ENCODE measurements around the gene SLC35G3. TPM values are rescaled to one million over a fixed set of nuclear protein-coding genes. Genes with fewer than 3 reads are reported as not detected.
A peak's percentile ranks its signal among the peaks of the same experiment; 100 is the strongest.
"Not testable (repeated sequence)": the region's sequence is repeated elsewhere in the genome, so short reads cannot be mapped to it uniquely, and the experiment has no call there.

The SLC35G3 gene
- total and polyA plus RNA-seq, 9 donors = 0.10 to 0.49 (median 0.31) TPM; not detected in 1

DNA sequence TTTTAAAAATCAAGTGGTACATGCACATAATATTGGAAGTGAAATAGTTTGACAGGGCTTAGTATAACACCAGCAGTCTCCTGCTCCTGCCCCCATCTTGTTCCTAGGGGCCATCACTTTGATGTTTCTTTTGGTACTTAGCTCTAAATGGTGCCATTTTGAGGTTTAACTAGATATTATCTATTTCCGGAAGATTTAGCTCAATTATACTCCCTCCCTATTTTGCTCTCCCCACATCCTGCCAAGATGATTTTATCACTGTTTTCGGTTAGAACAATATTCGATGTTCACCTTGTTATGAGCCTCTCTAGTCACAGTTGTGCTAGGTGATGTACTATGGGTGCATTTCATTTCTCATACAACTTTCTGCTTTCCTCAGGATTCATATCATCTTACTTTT is 20.0 kb upstream of the SLC35G3 start:
- no peaks in the 10 kb centered on the region for H3K27me3 ChIP-seq (ENCODE audit: control insufficient read depth, insufficient read depth, low read length)
- no peak for DNase-seq
- H3K36me3 ChIP-seq (ENCODE audit: control insufficient read depth, insufficient read depth, low read length) = no peaks in the 10 kb centered on the region
- no peak overlapping the region for H3K4me3 ChIP-seq (ENCODE audit: low read length)
- no CpG with 5 or more reads among the region's 3 CpGs for WGBS (ENCODE audit: insufficient coverage)
- H3K4me1 ChIP-seq (ENCODE audit: control insufficient read depth, insufficient read depth, low read length) = no peaks in the 10 kb centered on the region
- H3K9me3 ChIP-seq (replicated peaks; ENCODE audit: control insufficient read depth, low read depth, low read length) = no peaks in the 10 kb centered on the region
- no peak overlapping the region for H3K27ac ChIP-seq (ENCODE audit: low read length)

DNA sequence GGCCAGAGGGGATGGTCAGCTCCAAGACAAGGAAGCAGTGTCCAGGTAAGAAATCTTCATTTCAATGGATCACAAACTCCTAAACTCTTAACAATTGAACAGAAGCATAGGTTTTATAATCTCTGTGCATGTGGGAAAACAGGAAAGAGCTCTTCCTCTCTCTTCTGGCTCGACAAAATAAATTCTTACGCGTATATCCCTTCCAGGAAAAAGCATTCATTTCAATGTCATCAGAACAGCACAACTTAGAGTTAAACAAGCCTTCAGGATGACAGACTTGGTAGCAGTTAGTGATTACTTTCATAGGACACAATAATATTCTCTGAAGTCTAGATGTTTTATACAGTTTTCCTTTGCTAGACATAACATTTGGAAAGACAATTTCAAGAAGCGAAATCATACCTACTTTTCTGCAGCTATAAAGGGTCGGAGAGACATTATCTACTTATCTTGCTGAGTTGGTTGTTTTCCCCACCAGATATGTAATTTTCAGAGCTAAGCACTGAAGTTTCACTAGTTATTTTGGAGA is 19.3 kb upstream of the SLC35G3 start:
- no peaks in the 10 kb centered on the region for H3K4me1 ChIP-seq (ENCODE audit: control insufficient read depth, insufficient read depth, low read length)
- peak overlapping the region; percentile 35 for H3K27ac ChIP-seq (ENCODE audit: low read length)
- no peaks in the 10 kb centered on the region for H3K27me3 ChIP-seq (ENCODE audit: control insufficient read depth, insufficient read depth, low read length)
- no peaks in the 10 kb centered on the region for H3K36me3 ChIP-seq (ENCODE audit: control insufficient read depth, insufficient read depth, low read length)
- no peaks in the 10 kb centered on the region for H3K9me3 ChIP-seq (replicated peaks; ENCODE audit: control insufficient read depth, low read depth, low read length)
- no CpG with 5 or more reads among the region's 5 CpGs for WGBS (ENCODE audit: insufficient coverage)
- DNase-seq = no peak
- H3K4me3 ChIP-seq (ENCODE audit: low read length) = no peak overlapping the region

DNA sequence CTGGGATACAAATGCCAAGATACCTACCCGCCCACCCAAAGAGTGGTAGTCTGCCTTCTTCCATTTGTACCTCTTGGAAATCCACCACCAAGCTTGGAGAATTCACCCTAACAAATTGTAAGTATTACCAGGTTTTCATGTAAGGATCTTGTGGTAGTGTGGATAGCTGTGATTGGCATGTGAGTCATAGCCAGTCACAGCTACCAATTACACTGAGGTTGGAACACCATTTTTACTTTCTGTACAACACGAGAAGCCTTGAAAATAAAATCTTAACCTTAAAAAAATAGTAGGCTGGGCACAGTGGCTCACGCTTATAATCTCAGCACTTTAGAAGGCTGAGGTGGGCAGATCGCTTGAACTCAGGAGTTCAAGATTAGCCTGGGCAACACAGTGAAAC is 18.5 kb upstream of the SLC35G3 start:
- H3K27ac ChIP-seq (ENCODE audit: low read length) = no peak overlapping the region
- no peaks in the 10 kb centered on the region for H3K4me1 ChIP-seq (ENCODE audit: control insufficient read depth, insufficient read depth, low read length)
- H3K9me3 ChIP-seq (replicated peaks; ENCODE audit: control insufficient read depth, low read depth, low read length) = no peaks in the 10 kb centered on the region
- WGBS (ENCODE audit: insufficient coverage) = 100% methylated on average over 2 of the region's 4 CpGs
- H3K27me3 ChIP-seq (ENCODE audit: control insufficient read depth, insufficient read depth, low read length) = no peaks in the 10 kb centered on the region
- no peaks in the 10 kb centered on the region for H3K36me3 ChIP-seq (ENCODE audit: control insufficient read depth, insufficient read depth, low read length)
- H3K4me3 ChIP-seq (ENCODE audit: low read length) = no peak overlapping the region
- DNase-seq = no peak

DNA sequence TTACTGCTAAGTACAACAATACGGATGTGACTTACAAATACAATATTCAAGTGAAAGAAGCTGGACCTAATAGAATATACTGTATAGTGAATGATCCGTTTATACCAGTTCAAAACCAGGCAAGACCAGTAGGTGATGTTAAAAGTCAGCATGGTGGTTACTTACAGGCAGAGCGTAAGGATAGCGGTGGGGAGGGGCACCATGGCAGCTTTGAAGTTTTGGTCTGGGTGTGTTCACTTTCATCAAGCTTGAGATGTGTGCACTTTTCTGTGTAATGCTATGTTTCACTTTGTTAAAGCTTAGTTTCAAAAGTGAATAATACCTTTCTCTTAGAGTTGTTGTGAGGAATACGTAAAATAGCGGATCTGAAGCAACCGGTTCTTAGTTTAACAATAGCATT is 16.5 kb upstream of the SLC35G3 start:
- Histone ChIP-seq H3K36me3 (ENCODE audit: control insufficient read depth, insufficient read depth, low read length) (no peaks in the 10 kb centered on the region), H3K27ac (ENCODE audit: low read length) (no peak overlapping the region), H3K9me3 (replicated peaks; ENCODE audit: control insufficient read depth, low read depth, low read length) (no peaks in the 10 kb centered on the region), H3K27me3 (ENCODE audit: control insufficient read depth, insufficient read depth, low read length) (no peaks in the 10 kb centered on the region), H3K4me3 (ENCODE audit: low read length) (no peak overlapping the region), H3K4me1 (ENCODE audit: control insufficient read depth, insufficient read depth, low read length) (no peaks in the 10 kb centered on the region)
- DNase-seq = no peak
- WGBS (ENCODE audit: insufficient coverage) = no CpG with 5 or more reads among the region's 7 CpGs

GRCh38 chr17:35202582-35202981 is 8.4 kb upstream of the SLC35G3 start:
- DNase-seq; H3K36me3 ChIP-seq (ENCODE audit: control insufficient read depth, insufficient read depth, low read length); H3K4me1 ChIP-seq (ENCODE audit: control insufficient read depth, insufficient read depth, low read length); H3K9me3 ChIP-seq (replicated peaks; ENCODE audit: control insufficient read depth, low read depth, low read length); H3K4me3 ChIP-seq (ENCODE audit: low read length); H3K27me3 ChIP-seq (ENCODE audit: control insufficient read depth, insufficient read depth, low read length); H3K27ac ChIP-seq (ENCODE audit: low read length): not testable (repeated sequence)
- no CpG with 5 or more reads among the region's 2 CpGs for WGBS (ENCODE audit: insufficient coverage)

DNA sequence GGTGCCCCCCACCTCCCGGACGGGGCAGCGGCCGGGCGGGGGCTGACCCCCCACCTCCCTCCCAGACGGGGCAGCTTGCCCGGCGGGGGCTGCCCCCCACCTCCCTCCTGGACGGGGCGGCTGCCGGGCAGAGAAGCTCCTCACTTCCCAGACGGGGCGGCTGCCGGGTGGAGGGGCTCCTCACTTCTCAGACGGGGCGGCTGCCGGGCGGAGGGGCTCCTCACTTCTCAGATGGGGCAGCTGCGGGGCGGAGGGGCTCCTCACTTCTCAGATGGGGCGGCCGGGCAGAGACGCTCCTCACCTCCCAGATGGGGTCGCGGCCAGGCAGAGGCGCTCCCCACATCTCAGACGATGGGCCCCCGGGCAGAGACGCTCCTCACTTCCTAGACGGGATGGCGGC is 869 bp upstream of the SLC35G3 start:
- H3K4me1 ChIP-seq (ENCODE audit: control insufficient read depth, insufficient read depth, low read length); H3K27ac ChIP-seq (ENCODE audit: low read length); H3K27me3 ChIP-seq (ENCODE audit: control insufficient read depth, insufficient read depth, low read length); H3K36me3 ChIP-seq (ENCODE audit: control insufficient read depth, insufficient read depth, low read length); H3K4me3 ChIP-seq (ENCODE audit: low read length); DNase-seq; H3K9me3 ChIP-seq (replicated peaks; ENCODE audit: control insufficient read depth, low read depth, low read length): not testable (repeated sequence)
- 91% methylated on average over 26 of the region's 31 CpGs for WGBS (ENCODE audit: insufficient coverage)

DNA sequence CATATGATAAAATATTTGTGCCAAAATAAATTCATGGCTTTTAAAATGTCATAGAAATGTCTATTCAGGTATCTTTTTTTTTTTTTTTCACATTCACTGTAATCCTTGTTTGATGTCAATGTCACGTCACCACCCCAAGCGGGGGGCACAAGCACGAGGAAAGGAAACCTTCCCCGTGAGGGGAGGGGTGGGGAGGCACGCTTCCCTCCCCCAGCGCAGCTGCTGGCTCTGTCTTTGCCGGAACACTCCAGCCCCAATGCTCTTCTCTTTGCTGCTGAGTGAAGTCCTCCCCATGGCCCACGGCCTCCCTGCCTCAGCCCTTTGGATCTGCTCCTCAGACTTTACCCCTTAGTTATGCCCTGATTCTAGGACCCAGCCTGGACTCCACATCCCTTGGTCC is 1.5 kb downstream of the SLC35G3 start:
- no peak for DNase-seq
- WGBS (ENCODE audit: insufficient coverage) = 73% methylated on average over 1 of the region's 8 CpGs
- Histone ChIP-seq H3K9me3 (replicated peaks; ENCODE audit: control insufficient read depth, low read depth, low read length) (no peaks in the 10 kb centered on the region), H3K4me1 (ENCODE audit: control insufficient read depth, insufficient read depth, low read length) (no peaks in the 10 kb centered on the region), H3K27me3 (ENCODE audit: control insufficient read depth, insufficient read depth, low read length) (no peaks in the 10 kb centered on the region), H3K27ac (ENCODE audit: low read length) (no peak overlapping the region), H3K4me3 (ENCODE audit: low read length) (no peak overlapping the region), H3K36me3 (ENCODE audit: control insufficient read depth, insufficient read depth, low read length) (no peaks in the 10 kb centered on the region)

GRCh38 chr17:35191001-35191695 is 3.0 kb downstream of the SLC35G3 start:
- Histone ChIP-seq H3K4me1 (ENCODE audit: control insufficient read depth, insufficient read depth, low read length) (no peaks in the 10 kb centered on the region), H3K27me3 (ENCODE audit: control insufficient read depth, insufficient read depth, low read length) (no peaks in the 10 kb centered on the region), H3K4me3 (ENCODE audit: low read length) (no peak overlapping the region), H3K27ac (ENCODE audit: low read length) (no peak overlapping the region), H3K9me3 (replicated peaks; ENCODE audit: control insufficient read depth, low read depth, low read length) (no peaks in the 10 kb centered on the region), H3K36me3 (ENCODE audit: control insufficient read depth, insufficient read depth, low read length) (peaks cover 4% of the 10 kb centered on the region)
- WGBS (ENCODE audit: insufficient coverage) = 82% methylated on average over 7 of the region's 11 CpGs
- no peak for DNase-seq

DNA sequence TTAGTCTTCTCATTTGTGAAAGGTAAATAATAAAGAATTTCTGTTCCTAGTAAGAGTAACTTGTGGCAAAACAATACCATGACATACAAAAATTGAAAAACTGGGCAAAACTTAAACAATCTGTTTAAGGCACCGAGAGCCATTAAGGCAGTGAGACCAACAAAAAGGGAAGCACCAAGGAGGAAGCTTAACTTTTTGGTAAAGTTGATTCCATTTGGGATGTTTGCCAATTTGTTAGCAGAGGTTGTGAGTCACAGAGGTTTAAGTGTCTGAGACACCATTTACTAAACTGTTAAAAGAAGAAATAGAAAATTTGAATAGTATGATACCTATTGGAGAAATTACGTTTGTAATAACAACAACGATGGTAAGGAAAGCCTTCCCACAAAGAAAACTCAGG is 4.9 kb downstream of the SLC35G3 start:
- Histone ChIP-seq H3K4me3 (ENCODE audit: low read length) (no peak overlapping the region), H3K36me3 (ENCODE audit: control insufficient read depth, insufficient read depth, low read length) (peaks cover 9% of the 10 kb centered on the region), H3K4me1 (ENCODE audit: control insufficient read depth, insufficient read depth, low read length) (no peaks in the 10 kb centered on the region), H3K9me3 (replicated peaks; ENCODE audit: control insufficient read depth, low read depth, low read length) (no peaks in the 10 kb centered on the region), H3K27ac (ENCODE audit: low read length) (no peak overlapping the region), H3K27me3 (ENCODE audit: control insufficient read depth, insufficient read depth, low read length) (no peaks in the 10 kb centered on the region)
- no peak for DNase-seq
- 71% methylated on average over 1 of the region's 3 CpGs for WGBS (ENCODE audit: insufficient coverage)

DNA sequence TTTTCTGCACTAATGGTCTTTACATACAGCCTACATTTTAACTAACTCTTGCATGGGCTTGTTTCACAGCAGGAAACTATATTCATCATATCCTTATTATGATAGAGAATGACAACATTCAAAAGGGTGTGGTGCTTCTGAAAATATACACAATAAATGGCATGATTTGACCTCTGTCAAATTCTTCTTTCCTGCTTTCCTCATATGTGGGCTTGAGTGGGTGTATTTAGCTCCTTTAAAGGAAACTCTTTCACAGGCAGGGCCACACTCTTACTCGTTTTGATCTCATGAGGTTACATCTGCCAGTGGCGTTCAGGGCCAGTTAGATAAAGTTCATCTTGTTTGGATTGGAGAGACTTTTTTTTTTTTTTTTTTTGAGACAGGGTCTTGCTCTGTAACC is 6.1 kb downstream of the SLC35G3 start:
- WGBS (ENCODE audit: insufficient coverage) = no CpG with 5 or more reads among the region's 2 CpGs

DNA sequence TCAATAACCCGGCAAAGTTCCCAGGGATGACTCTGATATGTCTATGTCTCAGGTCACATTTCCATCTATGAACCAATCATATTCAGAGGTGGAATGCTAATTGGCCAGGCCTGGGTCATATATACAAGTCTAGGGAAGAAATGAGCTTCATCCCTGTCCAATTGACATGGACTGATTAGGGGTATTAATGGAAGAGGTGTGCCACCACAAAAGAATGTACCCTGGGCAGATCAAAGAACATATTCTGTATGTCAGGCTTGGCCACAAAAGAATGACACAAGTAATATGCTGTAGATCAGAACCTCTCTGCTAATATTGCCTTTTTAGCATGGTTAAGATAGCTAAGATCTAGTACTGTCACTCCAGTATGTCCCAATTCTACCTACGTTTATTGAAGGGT is 6.7 kb downstream of the SLC35G3 start:
- WGBS (ENCODE audit: insufficient coverage) = no CpG with 5 or more reads among the region's 2 CpGs
- peaks cover 14% of the 10 kb centered on the region for H3K36me3 ChIP-seq (ENCODE audit: control insufficient read depth, insufficient read depth, low read length)

More for the DNA sequence above, 6.1 kb downstream of the SLC35G3 start:
- Histone ChIP-seq H3K9me3 (replicated peaks; ENCODE audit: control insufficient read depth, low read depth, low read length) (no peaks in the 10 kb centered on the region), H3K4me1 (ENCODE audit: control insufficient read depth, insufficient read depth, low read length) (no peaks in the 10 kb centered on the region), H3K27me3 (ENCODE audit: control insufficient read depth, insufficient read depth, low read length) (no peaks in the 10 kb centered on the region), H3K27ac (ENCODE audit: low read length) (no peak overlapping the region), H3K36me3 (ENCODE audit: control insufficient read depth, insufficient read depth, low read length) (peaks cover 13% of the 10 kb centered on the region), H3K4me3 (ENCODE audit: low read length) (no peak overlapping the region)
- DNase-seq = no peak

More for the DNA sequence above, 6.7 kb downstream of the SLC35G3 start:
- H3K4me1 ChIP-seq (ENCODE audit: control insufficient read depth, insufficient read depth, low read length) = no peaks in the 10 kb centered on the region
- no peak overlapping the region for H3K27ac ChIP-seq (ENCODE audit: low read length)
- no peak for DNase-seq
- no peaks in the 10 kb centered on the region for H3K9me3 ChIP-seq (replicated peaks; ENCODE audit: control insufficient read depth, low read depth, low read length)
- no peak overlapping the region for H3K4me3 ChIP-seq (ENCODE audit: low read length)
- H3K27me3 ChIP-seq (ENCODE audit: control insufficient read depth, insufficient read depth, low read length) = no peaks in the 10 kb centered on the region
